H9 (cell line): Measurements from ENCODE around the gene ACTL6B. TPM values are rescaled to one million over a fixed set of nuclear protein-coding genes. Genes with fewer than 3 reads are reported as not detected.

Experiments
- DNase-seq: peaks from one replicate; pipeline ENCODE4 v3.0.0-alpha.2; 2017
- H2AFZ ChIP-seq: one replicate; pipeline ENCODE4 v1.6.1; 2013; ENCODE audit warnings: mild to moderate bottlenecking, low read length, control low read depth, moderate library complexity
- H2AK5ac ChIP-seq: 2 replicates; pipeline ENCODE4 v1.6.1; 2013; ENCODE audit warnings: low read length, control low read depth, mixed read lengths; ENCODE audit not compliant: insufficient read length
- H2BK120ac ChIP-seq: one replicate; pipeline ENCODE4 v1.6.1; 2013; ENCODE audit warnings: low read depth, mild to moderate bottlenecking, low read length, control low read depth, inconsistent platforms; ENCODE audit not compliant: poor library complexity, severe bottlenecking
- H2BK12ac ChIP-seq: 2 replicates; pipeline ENCODE4 v1.6.1; 2013; ENCODE audit warnings: low read length, control low read depth, mixed read lengths, low read depth; ENCODE audit not compliant: insufficient read length
- H2BK15ac ChIP-seq: 2 replicates; pipeline ENCODE4 v1.6.1; 2013; ENCODE audit warnings: low read depth, low read length, control low read depth
- H2BK20ac ChIP-seq: one replicate; pipeline ENCODE4 v1.6.1; 2013; ENCODE audit warnings: low read depth, mild to moderate bottlenecking, low read length, control low read depth, inconsistent platforms; ENCODE audit not compliant: poor library complexity, severe bottlenecking
- H2BK5ac ChIP-seq: 2 replicates; pipeline ENCODE4 v1.6.1; 2013; ENCODE audit warnings: low read length, control low read depth, mixed read lengths; ENCODE audit not compliant: insufficient read length
- H3K14ac ChIP-seq: 2 replicates; pipeline ENCODE4 v1.6.1; 2013; ENCODE audit warnings: low read length, control low read depth; ENCODE audit not compliant: insufficient read depth
- H3K18ac ChIP-seq: 2 replicates; pipeline ENCODE4 v1.6.1; 2013; ENCODE audit warnings: low read depth, mild to moderate bottlenecking, mixed read lengths, low read length, control low read depth; ENCODE audit not compliant: insufficient read length
- H3K23ac ChIP-seq: 2 replicates; pipeline ENCODE4 v1.6.1; 2013; ENCODE audit warnings: low read length, control low read depth, mixed read lengths, low read depth; ENCODE audit not compliant: insufficient read length
- H3K23me2 ChIP-seq: 2 replicates; pipeline ENCODE4 v1.6.1; 2013; ENCODE audit warnings: low read depth, mild to moderate bottlenecking, mixed read lengths, low read length, control low read depth; ENCODE audit not compliant: insufficient read length, poor library complexity, severe bottlenecking
- H3K27ac ChIP-seq: 2 replicates; pipeline ENCODE4 v1.5.1; 2013; ENCODE audit warnings: low read length, control low read depth, mixed read lengths, low read depth; ENCODE audit not compliant: insufficient read length
- H3K27me3 ChIP-seq: 2 replicates; pipeline ENCODE4 v1.6.1; 2013; ENCODE audit warnings: low read length, control low read depth, inconsistent platforms; ENCODE audit not compliant: insufficient read depth
- H3K4ac ChIP-seq: 2 replicates; pipeline ENCODE4 v1.6.1; 2013; ENCODE audit warnings: low read depth, mild to moderate bottlenecking, control low read depth, inconsistent platforms, low read length, moderate library complexity
- H3K4me1 ChIP-seq: 2 replicates; pipeline ENCODE4 v1.6.1; 2013; ENCODE audit warnings: low read length, control low read depth, inconsistent platforms; ENCODE audit not compliant: insufficient read depth
- H3K4me2 ChIP-seq: 2 replicates; pipeline ENCODE4 v1.6.1; 2013; ENCODE audit warnings: low read length, control low read depth, mixed read lengths; ENCODE audit not compliant: insufficient read length, insufficient read depth
- H3K56ac ChIP-seq: 2 replicates; pipeline ENCODE4 v1.6.1; 2013; ENCODE audit warnings: low read depth, mild to moderate bottlenecking, mixed read lengths, low read length, control low read depth; ENCODE audit not compliant: insufficient read length
- H3K79me1 ChIP-seq: 2 replicates; pipeline ENCODE4 v1.6.1; 2013; ENCODE audit warnings: low read depth, mild to moderate bottlenecking, moderate library complexity, low read length, control low read depth, inconsistent platforms; ENCODE audit not compliant: insufficient read depth, poor library complexity, severe bottlenecking
- H3K79me2 ChIP-seq: 2 replicates; pipeline ENCODE4 v1.6.1; 2013; ENCODE audit warnings: low read length, control low read depth, inconsistent platforms; ENCODE audit not compliant: insufficient read depth
- H3K9ac ChIP-seq: 2 replicates; pipeline ENCODE4 v1.6.1; 2013; ENCODE audit warnings: low read length, control low read depth, mixed read lengths; ENCODE audit not compliant: insufficient read length; ENCODE audit errors: extremely low read depth
- H3K9me3 ChIP-seq: one replicate; pipeline ENCODE4 v1.6.1; 2013; ENCODE audit warnings: low read depth, low read length, inconsistent platforms; ENCODE audit not compliant: control insufficient read depth
- H3T11ph ChIP-seq: one replicate; pipeline ENCODE4 v1.6.1; 2013; ENCODE audit warnings: mild to moderate bottlenecking, low read length, control low read depth, inconsistent platforms
- H4K20me1 ChIP-seq: one replicate; pipeline ENCODE4 v1.6.1; 2013; ENCODE audit not compliant: control insufficient read depth, insufficient read length, insufficient read depth
- H4K5ac ChIP-seq: 2 replicates; pipeline ENCODE4 v1.6.1; 2013; ENCODE audit warnings: low read depth, mild to moderate bottlenecking, mixed read lengths, low read length, control low read depth; ENCODE audit not compliant: insufficient read length
- H4K8ac ChIP-seq: replicated peaks from 2 replicates; pipeline ENCODE4 v1.6.1; 2013; ENCODE audit warnings: low read length, control low read depth, mixed read lengths, low read depth; ENCODE audit not compliant: insufficient read length
- H4K91ac ChIP-seq: 2 replicates; pipeline ENCODE4 v1.6.1; 2013; ENCODE audit warnings: low read depth, mild to moderate bottlenecking, moderate library complexity, mixed read lengths, low read length, control low read depth; ENCODE audit not compliant: insufficient read length
- H3K27ac Mint-ChIP-seq, 3 experiments: 2 replicates in 2 of 3; 3 replicates in 1 of 3; pipeline ENCODE4 v1.8.0; 2020 to 2021; ENCODE audit warnings: mixed read lengths in 3 of 3, mild to moderate bottlenecking in 1 of 3, moderate library complexity in 1 of 3
- H3K27me3 Mint-ChIP-seq: 2 replicates; pipeline ENCODE4 v1.8.0; 2021; ENCODE audit warnings: low read depth, mild to moderate bottlenecking, moderate library complexity, mixed read lengths
- H3K36me3 Mint-ChIP-seq, 3 experiments: 2 replicates in 2 of 3; 3 replicates in 1 of 3; pipeline ENCODE4 v1.8.0; 2020 to 2021; ENCODE audit warnings: low read depth in 3 of 3, mixed read lengths in 3 of 3; ENCODE audit not compliant: insufficient read depth in 1 of 3
- H3K4me1 Mint-ChIP-seq, 2 experiments: 2 replicates each; pipeline ENCODE4 v1.8.0; 2020; ENCODE audit warnings: mixed read lengths in 2 of 2
- H3K4me3 Mint-ChIP-seq, 2 experiments: 2 replicates in 1 of 2; 3 replicates in 1 of 2; pipeline ENCODE4 v1.8.0; 2020 to 2021; ENCODE audit warnings: mild to moderate bottlenecking in 2 of 2, mixed read lengths in 2 of 2, moderate library complexity in 1 of 2
- H3K9me3 Mint-ChIP-seq, 2 experiments: 2 replicates in 1 of 2; 3 replicates in 1 of 2; pipeline ENCODE4 v1.8.0; 2020; ENCODE audit warnings: mild to moderate bottlenecking in 2 of 2, mixed read lengths in 2 of 2, moderate library complexity in 1 of 2
- WGBS: extraction: QIAGEN DNeasy Blood & Tissue Kit; methylation state at CpG from one replicate; pipeline ENCODE4 v1.1.7; 2013; ENCODE audit warnings: missing lambda C conversion rate, low lambda C conversion rate, mixed read lengths; ENCODE audit not compliant: insufficient read length; ENCODE audit errors: extremely low coverage; 5-methylcytosine and 5-hydroxymethylcytosine counted together
- total RNA-seq: library from RNA; stranded (reverse); gene quantifications from 2 replicates; pipeline ENCODE4 v1.2.1, GENCODE V29; 2021
- TF ChIP-seq, protein P1 (sequence below): fragments of 200-600 bp; sonication (generic); conservative IDR thresholded peaks from 3 replicates; pipeline ENCODE4 v1.8.0; 2021; ENCODE audit warnings: antibody characterized with exemption, mild to moderate bottlenecking

Gene ACTL6B
- total RNA-seq, 1 experiment from 2014 or later = 0.50 TPM

DNA sequence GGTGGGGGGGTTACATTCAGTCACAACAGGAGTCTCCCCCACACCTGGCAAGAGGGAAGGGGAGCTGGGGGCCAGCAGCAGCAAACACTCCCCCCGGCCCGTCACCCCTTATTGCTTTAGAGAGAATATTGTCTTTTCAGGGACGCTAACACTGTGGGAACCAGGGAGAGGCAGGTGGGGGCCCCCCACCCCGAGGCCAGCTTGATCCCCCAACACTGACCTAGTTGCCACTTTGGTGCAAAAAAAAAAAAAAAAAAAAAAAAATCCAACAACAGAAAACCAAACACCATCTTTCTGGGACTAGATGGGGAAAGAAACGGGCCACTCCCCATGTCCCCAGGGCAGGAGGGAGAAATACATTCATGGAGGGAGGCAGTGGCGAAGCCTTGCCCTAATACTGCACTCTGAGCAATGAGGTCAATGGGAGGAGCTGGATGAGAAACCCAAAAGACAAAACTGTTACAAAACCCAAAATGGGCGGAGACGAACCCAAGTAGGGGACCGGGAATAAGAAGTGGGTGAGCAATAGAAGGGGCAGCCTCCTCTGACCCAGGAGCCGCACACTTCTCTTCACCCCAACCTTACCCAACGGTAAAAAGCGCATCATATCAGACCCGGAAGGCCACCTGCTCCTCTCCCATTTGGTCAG lies 23.8 kb upstream of the ACTL6B start:
- Histone ChIP-seq H3K4me2 (no peak overlapping the region), H3T11ph (no peak overlapping the region), H3K9ac (no peak overlapping the region), H3K9me3 (no peaks in the 10 kb centered on the region), H2BK15ac (no peak overlapping the region), H3K79me1 (no peaks in the 10 kb centered on the region), H3K4ac (no peak overlapping the region), H3K23me2 (peaks cover 8% of the 10 kb centered on the region), H4K20me1 (no peaks in the 10 kb centered on the region), H3K79me2 (no peaks in the 10 kb centered on the region), H3K56ac (no peak overlapping the region), H3K23ac (no peak overlapping the region), H3K27ac (no peak overlapping the region), H4K5ac (no peak overlapping the region), H4K91ac (no peak overlapping the region), H2BK12ac (no peak overlapping the region), H3K4me1 (no peaks in the 10 kb centered on the region), H2BK5ac (no peak overlapping the region), H2AK5ac (no peak overlapping the region), H2BK20ac (no peak overlapping the region), H3K14ac (no peak overlapping the region), H3K18ac (no peak overlapping the region), H3K27me3 (no peaks in the 10 kb centered on the region), H2BK120ac (no peak overlapping the region), H2AFZ (no peak overlapping the region), H4K8ac (no peak overlapping the region)
- Mint-ChIP-seq H3K4me3 (no peak overlapping the region), H3K27me3 (peaks cover 3% of the 10 kb centered on the region), H3K36me3 (peaks cover 14 to 65% (median 59%) of the 10 kb centered on the region in 3 experiments), H3K4me1 (peaks cover 5 to 18% of the 10 kb centered on the region in 2 experiments), H3K27ac (peak overlapping the region in 1 of 3 experiments; percentile 84; a peak in 4 of 7 replicates), H3K9me3 (no peaks in the 10 kb centered on the region)
- TF ChIP-seq, protein P1, sequence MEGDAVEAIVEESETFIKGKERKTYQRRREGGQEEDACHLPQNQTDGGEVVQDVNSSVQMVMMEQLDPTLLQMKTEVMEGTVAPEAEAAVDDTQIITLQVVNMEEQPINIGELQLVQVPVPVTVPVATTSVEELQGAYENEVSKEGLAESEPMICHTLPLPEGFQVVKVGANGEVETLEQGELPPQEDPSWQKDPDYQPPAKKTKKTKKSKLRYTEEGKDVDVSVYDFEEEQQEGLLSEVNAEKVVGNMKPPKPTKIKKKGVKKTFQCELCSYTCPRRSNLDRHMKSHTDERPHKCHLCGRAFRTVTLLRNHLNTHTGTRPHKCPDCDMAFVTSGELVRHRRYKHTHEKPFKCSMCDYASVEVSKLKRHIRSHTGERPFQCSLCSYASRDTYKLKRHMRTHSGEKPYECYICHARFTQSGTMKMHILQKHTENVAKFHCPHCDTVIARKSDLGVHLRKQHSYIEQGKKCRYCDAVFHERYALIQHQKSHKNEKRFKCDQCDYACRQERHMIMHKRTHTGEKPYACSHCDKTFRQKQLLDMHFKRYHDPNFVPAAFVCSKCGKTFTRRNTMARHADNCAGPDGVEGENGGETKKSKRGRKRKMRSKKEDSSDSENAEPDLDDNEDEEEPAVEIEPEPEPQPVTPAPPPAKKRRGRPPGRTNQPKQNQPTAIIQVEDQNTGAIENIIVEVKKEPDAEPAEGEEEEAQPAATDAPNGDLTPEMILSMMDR = no peak
- DNase-seq = no peak
- WGBS = no CpG with 5 or more reads among the region's 13 CpGs
